HG02678 (cell line): ENCODE data around the gene NMRK2.
A peak's percentile ranks its signal among the peaks of the same experiment; 100 is the strongest.

Source experiments
- ATAC-seq: cut with Tn5 transposase; IDR thresholded peaks from one replicate; pipeline ENCODE4 v1.9.1; 2021; ENCODE audit warnings: mild to moderate bottlenecking, moderate library complexity; ENCODE audit not compliant: unreplicated experiment

The NMRK2 gene

GRCh38 chr19:3980353-3981251 is 47.7 kb downstream of the NMRK2 start:
- no peak for ATAC-seq

GRCh38 chr19:3981373-3981735 is 48.5 kb downstream of the NMRK2 start:
- no peak for ATAC-seq

GRCh38 chr19:3981736-3982681 is 49.1 kb downstream of the NMRK2 start:
- no peak for ATAC-seq

- no peak for ATAC-seq
Measured at GRCh38 chr19:3982701-3983541, 50.1 kb downstream of the NMRK2 start.

GRCh38 chr19:3983542-3983914 is 50.7 kb downstream of the NMRK2 start:
- ATAC-seq: no peak

- no peak for ATAC-seq
Measured at GRCh38 chr19:3983936-3984583, 51.2 kb downstream of the NMRK2 start.

- ATAC-seq: no peak
Measured at GRCh38 chr19:3984584-3984907, 51.7 kb downstream of the NMRK2 start.

GRCh38 chr19:3984908-3985642 is 52.2 kb downstream of the NMRK2 start, which contains the start of gene EEF2:
TSS of gene EEF2 (minus strand) at chr19:3985463. CDS start at chr19:3985380, 83 bp downstream.
- ATAC-seq: peak; percentile 52

- no peak for ATAC-seq
Measured at GRCh38 chr19:3985643-3986259, 52.9 kb downstream of the NMRK2 start.

- no peak for ATAC-seq
Measured at GRCh38 chr19:3986260-3987041, 53.6 kb downstream of the NMRK2 start.

- no peak for ATAC-seq
Measured at GRCh38 chr19:3987619-3988371, 54.9 kb downstream of the NMRK2 start.

- ATAC-seq: no peak
Measured at GRCh38 chr19:3990815-3991117, 57.9 kb downstream of the NMRK2 start.
